ENCODE results near the gene TMEM35A. TPM values are rescaled to one million over a fixed set of nuclear protein-coding genes. Genes with fewer than 3 reads are reported as not detected.
A peak's percentile ranks its signal among the peaks of the same experiment; 100 is the strongest.

Gene TMEM35A
- total RNA-seq, 1 donor from 2014 or later, result not detected

GRCh38 chrX:101117701-101118100 lies 39.0 kb downstream of the TMEM35A start:
- Histone ChIP-seq H3K4me3 (ENCODE audit: low read depth, low read length) (no peak overlapping the region), H3K36me3 (ENCODE audit: control insufficient read depth, insufficient read depth, low read length) (no peaks in the 10 kb centered on the region), H3K27me3 (ENCODE audit: control insufficient read depth, insufficient read depth, low read length) (no peaks in the 10 kb centered on the region)
- TF ChIP-seq, protein P1, sequence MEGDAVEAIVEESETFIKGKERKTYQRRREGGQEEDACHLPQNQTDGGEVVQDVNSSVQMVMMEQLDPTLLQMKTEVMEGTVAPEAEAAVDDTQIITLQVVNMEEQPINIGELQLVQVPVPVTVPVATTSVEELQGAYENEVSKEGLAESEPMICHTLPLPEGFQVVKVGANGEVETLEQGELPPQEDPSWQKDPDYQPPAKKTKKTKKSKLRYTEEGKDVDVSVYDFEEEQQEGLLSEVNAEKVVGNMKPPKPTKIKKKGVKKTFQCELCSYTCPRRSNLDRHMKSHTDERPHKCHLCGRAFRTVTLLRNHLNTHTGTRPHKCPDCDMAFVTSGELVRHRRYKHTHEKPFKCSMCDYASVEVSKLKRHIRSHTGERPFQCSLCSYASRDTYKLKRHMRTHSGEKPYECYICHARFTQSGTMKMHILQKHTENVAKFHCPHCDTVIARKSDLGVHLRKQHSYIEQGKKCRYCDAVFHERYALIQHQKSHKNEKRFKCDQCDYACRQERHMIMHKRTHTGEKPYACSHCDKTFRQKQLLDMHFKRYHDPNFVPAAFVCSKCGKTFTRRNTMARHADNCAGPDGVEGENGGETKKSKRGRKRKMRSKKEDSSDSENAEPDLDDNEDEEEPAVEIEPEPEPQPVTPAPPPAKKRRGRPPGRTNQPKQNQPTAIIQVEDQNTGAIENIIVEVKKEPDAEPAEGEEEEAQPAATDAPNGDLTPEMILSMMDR (IDR thresholded peaks at IDR 0.05; ENCODE audit: insufficient read depth, low read length, severe bottlenecking), result no peak
- no peak for FAIRE-seq
- DNase-seq (ENCODE audit: low read depth), result no peak

- Histone ChIP-seq H3K4me3 (ENCODE audit: low read depth, low read length) (no peak overlapping the region), H3K27me3 (ENCODE audit: control insufficient read depth, insufficient read depth, low read length) (no peaks in the 10 kb centered on the region), H3K36me3 (ENCODE audit: control insufficient read depth, insufficient read depth, low read length) (no peaks in the 10 kb centered on the region)
- DNase-seq (ENCODE audit: low read depth), result peak; percentile 60
- FAIRE-seq, result no peak
- TF ChIP-seq, protein P1 (IDR thresholded peaks at IDR 0.05; ENCODE audit: insufficient read depth, low read length, severe bottlenecking), result no peak
These were observed 57.6 kb downstream of the TMEM35A start for GRCh38 chrX:101136235-101136634.

Other genes with a start within 250 kb of the TMEM35A start
- gene NOX1, start 204.5 kb upstream of the TMEM35A start, total RNA-seq, result not detected in 2 replicates
- under 0.01 and 1.9 TPM in 2 replicates for gene XKRX, start 150.0 kb upstream of the TMEM35A start, total RNA-seq
- not detected in 2 replicates for gene ARL13A, start 109.2 kb upstream of the TMEM35A start, total RNA-seq
- 8.4 and 13.6 TPM in 2 replicates for gene TRMT2B, start 26.8 kb upstream of the TMEM35A start, total RNA-seq
- 1.0 and 1.6 TPM in 2 replicates for gene CENPI, start 19.3 kb downstream of the TMEM35A start, total RNA-seq
- gene DRP2, start 140.9 kb downstream of the TMEM35A start, total RNA-seq, result not detected in 2 replicates
- gene TAF7L, start 212.5 kb downstream of the TMEM35A start, total RNA-seq, result under 0.01 TPM in 1 of 2 replicates, not detected in the other

All from bronchial epithelial cell (primary cell).